Thyroid gland (tissue), 4 donors: Measurements from ENCODE around the gene PAF1. TPM values are rescaled to one million over a fixed set of nuclear protein-coding genes. Genes with fewer than 3 reads are reported as not detected.
A peak's percentile ranks its signal among the peaks of the same experiment; 100 is the strongest.

Experiments used
- DNase-seq, 2 donors: peaks; one replicate each; pipeline ENCODE4 v3.0.0-alpha.2; 2019
- H3K27ac ChIP-seq, 3 donors: fragments of 200-600 bp; sonication (generic); 1 replicate in 2 of 3; 2 replicates in 1 of 3; pipeline ENCODE4 v1.5.1; 2016 to 2019; ENCODE audit warnings: mild to moderate bottlenecking in 1 of 3, moderate library complexity in 1 of 3
- H3K27me3 ChIP-seq: fragments of 200-600 bp; sonication (generic); one replicate; pipeline ENCODE4 v1.5.1; 2019
- H3K36me3 ChIP-seq, 2 donors: fragments of 200-600 bp; sonication (generic); one replicate each; pipeline ENCODE4 v1.5.1; 2016 to 2019
- H3K4me1 ChIP-seq, 2 donors: fragments of 200-600 bp; sonication (generic); one replicate each; pipeline ENCODE4 v1.5.1; 2017 to 2019
- H3K4me3 ChIP-seq, 3 donors: fragments of 200-600 bp; sonication (generic); replicated peaks in 1 of 3; 1 replicate in 2 of 3; 2 replicates in 1 of 3; pipeline ENCODE4 v1.5.1; 2016; ENCODE audit warnings: mild to moderate bottlenecking in 1 of 3
- H3K9me3 ChIP-seq: fragments of 200-600 bp; sonication (generic); one replicate; pipeline ENCODE4 v1.5.1; 2017
- CTCF ChIP-seq, 6 experiments: fragments of 200-600 bp in 3 of 6; fragments of 450-650 bp in 3 of 6; sonication (generic) in 3 of 6; IDR thresholded peaks; one replicate each; pipeline ENCODE4 v1.5.1; 2016 to 2019; ENCODE audit warnings: antibody characterized with exemption in 6 of 6, mild to moderate bottlenecking in 2 of 6, inconsistent platforms in 1 of 6, moderate library complexity in 1 of 6
- POLR2A ChIP-seq, 2 donors: fragments of 450-650 bp; IDR thresholded peaks; one replicate each; pipeline ENCODE4 v1.6.1; 2017; ENCODE audit warnings: antibody characterized with exemption in 2 of 2, mild to moderate bottlenecking in 2 of 2, moderate library complexity in 1 of 2
- WGBS, 2 donors: methylation state at CpG; one replicate each; pipeline ENCODE4 v1.1.5; 2017; 5-methylcytosine and 5-hydroxymethylcytosine counted together
- intact Hi-C: fragments of 100-400 bp; cut with DNase I; formaldehyde crosslinking; loops from one replicate; pipeline ENCODE4 v1.15.1; 2023
- total RNA-seq, 4 donors: library from RNA; depleted of rRNA; stranded (reverse); fragments of >200 nt; gene quantifications; one replicate each; pipeline ENCODE4 v1.2.3, GENCODE V29; 2016

PAF1 gene
- total RNA-seq, 4 donors from 2014 or later = 38.8 to 60.3 (median 50.8) TPM

DNA sequence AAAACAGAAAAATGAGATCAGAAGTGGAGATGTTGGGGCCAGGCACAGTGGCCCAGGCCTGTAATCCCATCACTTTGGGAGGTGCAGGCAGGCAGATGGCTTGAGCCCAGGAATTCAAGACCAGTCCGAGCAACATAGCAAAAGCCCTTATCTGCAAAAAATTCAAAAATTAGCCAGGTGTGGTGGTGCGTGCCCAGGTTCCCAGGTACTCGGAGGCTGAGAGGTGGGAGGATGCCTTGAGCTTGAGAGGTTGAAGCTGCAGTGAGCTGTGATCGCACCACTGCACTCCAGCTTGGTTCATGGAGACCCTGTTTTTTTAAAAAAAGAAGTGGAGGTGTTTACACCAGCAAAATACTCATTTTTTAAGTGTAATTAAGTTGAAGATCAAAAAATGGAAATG lies 9.2 kb upstream of the PAF1 start:
- Histone ChIP-seq H3K27me3 (no peaks in the 10 kb centered on the region), H3K9me3 (no peaks in the 10 kb centered on the region), H3K4me1 (peaks cover 41 to 65% of the 10 kb centered on the region in 2 donors), H3K4me3 (no peak overlapping the region), H3K36me3 (peaks cover 0 to 4% of the 10 kb centered on the region in 2 donors), H3K27ac (peak overlapping the region; percentile 74 to 100 (median 99))
- no peak for TF ChIP-seq CTCF (IDR thresholded peaks at IDR 0.05)
- peak in 1 of 2 donors; percentile 28 for TF ChIP-seq POLR2A (IDR thresholded peaks at IDR 0.05)
- intact Hi-C loops = no loop called here
- peak; percentile 92 to 93 for DNase-seq
- 25 to 38% methylated on average over 4 of the region's 4 CpGs for WGBS, 2 donors

GRCh38 chr19:39399668-39400050 lies 8.8 kb upstream of the PAF1 start:
- TF ChIP-seq POLR2A (IDR thresholded peaks at IDR 0.05) (no peak), CTCF (IDR thresholded peaks at IDR 0.05) (no peak)
- Histone ChIP-seq H3K27me3 (no peaks in the 10 kb centered on the region), H3K36me3 (peaks cover 0 to 4% of the 10 kb centered on the region in 2 donors), H3K27ac (peak overlapping the region; percentile 74 to 100 (median 99)), H3K4me3 (no peak overlapping the region), H3K4me1 (peaks cover 41 to 61% of the 10 kb centered on the region in 2 donors), H3K9me3 (no peaks in the 10 kb centered on the region)
- WGBS, 2 donors = 81 to 90% methylated on average over 4 of the region's 4 CpGs
- no peak for DNase-seq
- intact Hi-C loops = no loop called here

DNA sequence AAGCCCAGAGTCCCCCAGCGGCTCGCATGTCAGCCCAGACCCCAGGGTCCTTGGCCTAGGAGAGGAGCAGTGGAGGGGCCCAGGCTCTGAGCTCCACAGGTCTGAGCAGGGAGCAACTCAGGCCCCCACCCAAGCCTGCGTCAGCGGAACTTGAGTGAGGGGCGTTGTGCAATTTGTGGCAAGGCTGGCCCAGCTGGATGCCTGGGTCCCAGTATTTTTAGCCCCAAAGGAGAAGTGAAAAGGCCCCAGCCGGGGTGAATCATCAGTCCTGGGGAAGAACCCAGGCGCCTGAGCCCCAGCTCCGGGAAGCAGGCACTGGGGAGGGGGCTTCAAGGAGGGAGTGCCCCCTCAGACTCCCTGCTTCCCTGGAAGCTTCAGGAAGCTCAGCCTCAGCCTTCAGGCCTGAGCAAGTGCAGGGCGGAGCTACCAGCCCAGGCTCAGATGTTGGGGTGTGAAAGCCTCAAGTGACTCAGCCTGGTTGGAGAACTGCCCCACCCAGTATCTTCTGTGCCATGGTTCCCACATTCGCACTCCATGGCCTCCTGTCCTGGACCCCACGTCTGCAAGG lies 7.5 kb upstream of the PAF1 start:
- no peak overlapping the region for H3K4me3 ChIP-seq
- peak overlapping the region; percentile 74 to 100 (median 99) for H3K27ac ChIP-seq
- no peak for TF ChIP-seq CTCF (IDR thresholded peaks at IDR 0.05)
- TF ChIP-seq POLR2A (IDR thresholded peaks at IDR 0.05) = no peak
- WGBS, 2 donors = 77 to 85% methylated on average over 11 of the region's 11 CpGs
- no peaks in the 10 kb centered on the region for H3K9me3 ChIP-seq
- DNase-seq = peak; percentile 37 to 53
- H3K4me1 ChIP-seq = peaks cover 33 to 53% of the 10 kb centered on the region in 2 donors
- H3K27me3 ChIP-seq = no peaks in the 10 kb centered on the region
- peaks cover 4 to 6% of the 10 kb centered on the region in 2 donors for H3K36me3 ChIP-seq
- intact Hi-C loops = no loop called here

DNA sequence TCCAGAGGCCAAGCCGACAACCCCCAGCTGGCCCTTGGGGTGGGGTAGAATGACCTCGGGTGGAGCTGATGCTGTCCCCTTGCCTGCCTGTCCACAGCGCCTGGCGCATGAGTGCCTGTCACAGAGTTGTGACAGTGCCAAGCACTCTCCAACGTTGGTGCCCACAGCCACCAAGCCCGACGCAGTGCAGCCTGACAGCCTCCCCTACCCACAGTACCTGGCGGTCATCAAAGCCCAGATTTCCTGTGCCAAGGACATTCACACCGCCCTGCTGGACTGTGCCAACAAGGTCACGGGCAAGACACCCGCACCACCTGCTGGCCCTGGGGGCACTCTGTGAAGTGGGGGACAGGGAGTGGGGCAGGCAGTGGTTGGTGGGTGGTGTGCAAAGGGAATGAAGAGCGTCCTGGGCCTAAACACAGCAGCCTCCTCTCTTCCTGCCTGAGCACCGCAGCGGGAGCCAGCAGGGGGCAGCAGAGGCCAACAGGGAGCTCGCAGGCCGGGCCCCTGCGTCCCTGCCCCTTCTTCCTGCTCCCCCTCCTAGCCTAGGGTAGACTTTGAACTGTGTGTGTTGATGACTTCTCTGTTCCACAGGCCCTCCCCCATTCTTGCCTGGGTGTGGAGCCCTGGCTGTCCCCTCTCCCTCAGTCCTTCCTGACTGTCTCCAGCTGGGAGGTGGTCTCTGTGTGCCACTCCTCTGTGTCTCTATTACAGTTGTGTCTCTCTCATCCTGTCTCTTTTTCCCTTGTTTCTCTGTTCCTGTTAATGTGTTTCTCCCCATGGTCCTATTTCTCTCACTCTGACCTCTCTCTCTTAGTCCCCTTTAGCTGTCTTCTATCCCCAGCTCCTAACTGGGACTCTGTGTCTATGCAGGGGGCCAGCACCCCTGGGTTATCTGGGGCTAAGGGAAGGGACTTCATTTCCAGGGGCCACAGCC lies 6.7 kb upstream of the PAF1 start:
- peak; percentile 85 to 88 for DNase-seq
- no peaks in the 10 kb centered on the region for H3K9me3 ChIP-seq
- intact Hi-C loops = no loop called here
- no peaks in the 10 kb centered on the region for H3K27me3 ChIP-seq
- peaks cover 27 to 52% of the 10 kb centered on the region in 2 donors for H3K4me1 ChIP-seq
- H3K27ac ChIP-seq = peak overlapping the region; percentile 74 to 100 (median 99)
- 33 to 34% methylated on average over 10 to 16 of the region's 17 CpGs for WGBS, 2 donors
- TF ChIP-seq POLR2A (IDR thresholded peaks at IDR 0.05) (no peak), CTCF (IDR thresholded peaks at IDR 0.05) (peak; percentile 85 to 97 (median 96))
- H3K4me3 ChIP-seq = no peak overlapping the region
- H3K36me3 ChIP-seq = peaks cover 4 to 6% of the 10 kb centered on the region in 2 donors

- peak overlapping the region; percentile 49 to 89 (median 77) for H3K4me3 ChIP-seq
- peaks cover 19 to 39% of the 10 kb centered on the region in 2 donors for H3K36me3 ChIP-seq
- intact Hi-C loops = no loop called here
- peak overlapping the region; percentile 95 to 98 (median 97) for H3K27ac ChIP-seq
- TF ChIP-seq CTCF (IDR thresholded peaks at IDR 0.05) = no peak
- TF ChIP-seq POLR2A (IDR thresholded peaks at IDR 0.05) = no peak
- H3K4me1 ChIP-seq = peaks cover 14 to 15% of the 10 kb centered on the region in 2 donors
- H3K27me3 ChIP-seq = no peaks in the 10 kb centered on the region
- no peaks in the 10 kb centered on the region for H3K9me3 ChIP-seq
- WGBS, 2 donors = 0 to 2% methylated on average over 5 to 10 of the region's 10 CpGs
- DNase-seq = peak; percentile 78 to 81
Measured at GRCh38 chr19:39390451-39390750, 505 bp downstream of the PAF1 start.
